Skeletal muscle satellite cell (primary cell): ENCODE data around the gene RFX8.
"Not testable (repeated sequence)": the region's sequence is repeated elsewhere in the genome, so short reads cannot be mapped to it uniquely, and the experiment has no call there.

ENCODE experiments used
- H3K27me3 ChIP-seq: 2 replicates; pipeline ENCODE4 v1.7.0; 2013; ENCODE audit warnings: low read length; ENCODE audit not compliant: control insufficient read depth, insufficient read depth
- H3K36me3 ChIP-seq: 2 replicates; pipeline ENCODE4 v1.7.0; 2013; ENCODE audit warnings: mild to moderate bottlenecking, control low read depth, low read length; ENCODE audit not compliant: insufficient read depth
- H3K4me1 ChIP-seq: 2 replicates; pipeline ENCODE4 v1.7.0; 2013; ENCODE audit warnings: low read length; ENCODE audit not compliant: control insufficient read depth, insufficient read depth
- H3K4me2 ChIP-seq: 2 replicates; pipeline ENCODE4 v1.7.0; 2013; ENCODE audit warnings: mild to moderate bottlenecking, low read length
- H3K4me3 ChIP-seq: 2 replicates; pipeline ENCODE4 v1.7.0; 2013; ENCODE audit warnings: low read length
- H3K9ac ChIP-seq: 2 replicates; pipeline ENCODE4 v1.7.0; 2013; ENCODE audit warnings: mild to moderate bottlenecking, low read depth, low read length, moderate library complexity
- H3K9me3 ChIP-seq: replicated peaks from 2 replicates; pipeline ENCODE4 v1.7.0; 2013; ENCODE audit warnings: mild to moderate bottlenecking, control low read depth, low read length

The RFX8 gene

GRCh38 chr2:101466426-101466825, 8.5 kb downstream of the RFX8 start:
- Histone ChIP-seq H3K4me1 (peaks cover 35% of the 10 kb centered on the region), H3K36me3 (no peaks in the 10 kb centered on the region), H3K9ac (no peak overlapping the region), H3K27me3 (no peaks in the 10 kb centered on the region), H3K9me3 (no peaks in the 10 kb centered on the region), H3K4me2 (no peak overlapping the region), H3K4me3 (no peak overlapping the region)

- no peaks in the 10 kb centered on the region for H3K27me3 ChIP-seq
- H3K9me3 ChIP-seq = no peaks in the 10 kb centered on the region
- H3K4me1 ChIP-seq = peaks cover 39% of the 10 kb centered on the region
- no peak overlapping the region for H3K4me3 ChIP-seq
- H3K9ac ChIP-seq = peak overlapping the region; percentile 64
- no peaks in the 10 kb centered on the region for H3K36me3 ChIP-seq
- peak overlapping the region; percentile 33 for H3K4me2 ChIP-seq
These were observed 10.1 kb downstream of the RFX8 start for GRCh38 chr2:101464841-101465240.

- H3K4me1 ChIP-seq = peaks cover 39% of the 10 kb centered on the region
- H3K36me3 ChIP-seq = no peaks in the 10 kb centered on the region
- peak overlapping the region; percentile 33 for H3K4me2 ChIP-seq
- no peaks in the 10 kb centered on the region for H3K27me3 ChIP-seq
- peak overlapping the region; percentile 64 for H3K9ac ChIP-seq
- peak overlapping the region; percentile 18 for H3K4me3 ChIP-seq
- H3K9me3 ChIP-seq = no peaks in the 10 kb centered on the region
These were observed 10.8 kb downstream of the RFX8 start for GRCh38 chr2:101463911-101464641.

GRCh38 chr2:101463421-101463820, 11.5 kb downstream of the RFX8 start:
- peak overlapping the region; percentile 60 for H3K9ac ChIP-seq
- no peak overlapping the region for H3K4me3 ChIP-seq
- peak overlapping the region; percentile 33 for H3K4me2 ChIP-seq
- H3K9me3 ChIP-seq = no peaks in the 10 kb centered on the region
- H3K4me1 ChIP-seq = peaks cover 38% of the 10 kb centered on the region
- H3K36me3 ChIP-seq = no peaks in the 10 kb centered on the region
- no peaks in the 10 kb centered on the region for H3K27me3 ChIP-seq

- H3K9me3 ChIP-seq = no peaks in the 10 kb centered on the region
- peak overlapping the region; percentile 4 for H3K4me2 ChIP-seq
- H3K4me3 ChIP-seq = no peak overlapping the region
- H3K4me1 ChIP-seq = peaks cover 33% of the 10 kb centered on the region
- H3K36me3 ChIP-seq = no peaks in the 10 kb centered on the region
- no peak overlapping the region for H3K9ac ChIP-seq
- H3K27me3 ChIP-seq = no peaks in the 10 kb centered on the region
These were observed 13.5 kb downstream of the RFX8 start for GRCh38 chr2:101461381-101461780.

DNA sequence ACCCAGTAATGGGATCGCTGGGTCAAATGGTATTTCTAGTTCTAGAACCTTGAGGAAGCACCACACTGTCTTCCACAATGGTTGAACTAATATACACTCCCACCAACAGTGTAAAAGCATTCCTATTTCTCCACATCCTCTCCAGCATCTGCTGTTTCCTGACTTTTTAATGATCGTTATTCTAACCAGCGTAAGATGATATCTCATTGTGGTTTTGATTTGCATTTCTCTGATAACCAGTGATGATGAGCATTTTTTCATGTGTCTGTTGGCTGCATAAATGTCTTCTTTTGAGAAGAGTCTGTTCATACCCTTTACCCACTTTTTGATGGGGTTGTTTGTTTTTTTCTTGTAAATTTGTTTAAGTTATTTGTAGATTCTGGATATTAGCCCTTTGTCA, 20.5 kb downstream of the RFX8 start:
- not testable (repeated sequence) for H3K9me3 ChIP-seq, H3K4me3 ChIP-seq, H3K9ac ChIP-seq, H3K4me1 ChIP-seq, H3K36me3 ChIP-seq, H3K4me2 ChIP-seq, H3K27me3 ChIP-seq

GRCh38 chr2:101450965-101451364, 23.9 kb downstream of the RFX8 start:
- Histone ChIP-seq H3K4me3 (no peak overlapping the region), H3K4me1 (peaks cover 19% of the 10 kb centered on the region), H3K27me3 (no peaks in the 10 kb centered on the region), H3K9me3 (no peaks in the 10 kb centered on the region), H3K4me2 (no peak overlapping the region), H3K9ac (no peak overlapping the region), H3K36me3 (no peaks in the 10 kb centered on the region)

- H3K4me1 ChIP-seq = peaks cover 44% of the 10 kb centered on the region
- H3K9me3 ChIP-seq = no peaks in the 10 kb centered on the region
- H3K4me2 ChIP-seq = peak overlapping the region; percentile 38
- no peak overlapping the region for H3K9ac ChIP-seq
- no peaks in the 10 kb centered on the region for H3K36me3 ChIP-seq
- H3K27me3 ChIP-seq = no peaks in the 10 kb centered on the region
- H3K4me3 ChIP-seq = no peak overlapping the region
These were observed 28.0 kb downstream of the RFX8 start for GRCh38 chr2:101446869-101447268.

DNA sequence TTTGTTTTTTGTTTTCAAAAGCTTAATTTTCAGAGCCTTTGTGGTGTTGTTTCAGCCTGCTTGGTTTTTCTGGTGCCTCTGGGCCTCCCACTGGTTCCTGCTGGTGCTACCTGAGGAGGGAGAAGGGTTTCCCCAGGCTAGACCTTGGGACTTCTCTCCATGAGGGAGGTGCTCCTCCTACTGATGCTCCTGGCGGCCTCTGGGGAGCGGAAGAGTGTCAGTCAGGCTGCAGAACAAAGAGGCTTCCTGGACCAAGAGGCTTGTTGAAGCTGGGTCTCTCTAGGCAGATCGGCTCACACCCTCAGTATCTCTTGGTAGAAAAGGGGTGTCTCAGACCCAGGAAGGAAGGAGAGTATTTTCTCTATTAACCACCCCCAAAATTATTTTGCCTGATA, 32.2 kb downstream of the RFX8 start:
- H3K4me1 ChIP-seq = peaks cover 56% of the 10 kb centered on the region
- no peaks in the 10 kb centered on the region for H3K36me3 ChIP-seq
- peak overlapping the region; percentile 33 for H3K9ac ChIP-seq
- H3K27me3 ChIP-seq = no peaks in the 10 kb centered on the region
- no peak overlapping the region for H3K4me2 ChIP-seq
- no peaks in the 10 kb centered on the region for H3K9me3 ChIP-seq
- H3K4me3 ChIP-seq = no peak overlapping the region

DNA sequence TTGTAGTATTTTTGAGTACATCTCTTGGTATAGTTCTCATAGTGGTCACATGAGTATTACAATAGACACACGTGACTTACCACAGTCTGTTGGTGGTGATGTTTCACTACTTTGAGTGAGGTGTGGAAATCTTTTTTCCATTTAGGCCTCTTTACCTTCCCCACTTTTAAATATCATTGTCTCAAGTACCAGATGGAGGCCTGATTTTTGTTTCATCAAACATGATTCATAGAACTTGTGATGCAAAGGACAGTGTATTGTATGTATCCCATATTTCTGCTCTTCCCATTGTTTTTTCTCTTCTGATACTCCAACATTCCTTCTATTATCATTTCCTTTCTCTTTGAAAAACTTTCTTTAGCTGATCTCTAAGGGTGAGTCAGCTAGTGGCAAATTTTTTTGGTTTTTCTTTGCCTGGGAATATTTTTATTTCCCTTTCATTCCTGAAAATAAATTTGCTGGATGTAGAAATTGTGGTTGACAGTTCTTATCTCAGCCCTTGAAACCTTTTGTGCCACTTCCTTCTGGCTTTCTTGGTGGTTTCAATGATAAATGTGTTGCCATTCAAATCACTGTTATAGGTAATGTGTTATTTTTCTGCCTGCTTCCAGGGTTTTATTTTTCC, 32.8 kb downstream of the RFX8 start:
- peak overlapping the region; percentile 33 for H3K9ac ChIP-seq
- no peaks in the 10 kb centered on the region for H3K36me3 ChIP-seq
- H3K4me3 ChIP-seq = no peak overlapping the region
- H3K9me3 ChIP-seq = no peaks in the 10 kb centered on the region
- peaks cover 51% of the 10 kb centered on the region for H3K4me1 ChIP-seq
- peak overlapping the region; percentile 10 for H3K4me2 ChIP-seq
- H3K27me3 ChIP-seq = no peaks in the 10 kb centered on the region

GRCh38 chr2:101440127-101440738, 34.7 kb downstream of the RFX8 start:
- Histone ChIP-seq H3K27me3 (no peaks in the 10 kb centered on the region), H3K4me2 (no peak overlapping the region), H3K9me3 (no peaks in the 10 kb centered on the region), H3K9ac (no peak overlapping the region), H3K4me3 (no peak overlapping the region), H3K36me3 (no peaks in the 10 kb centered on the region), H3K4me1 (peaks cover 41% of the 10 kb centered on the region)
